SKM-1 treated with dmso at 0.1 percent for 144 hours (cell line): ENCODE measurements around the gene ATP1A1.

Source experiments
- DNase-seq: peaks from one replicate; lab custom pipeline; 2025; ENCODE audit not compliant: unreplicated experiment; lab: John Stamatoyannopoulos, UW

Gene ATP1A1

GRCh38 chr1:116412480-116412798 lies 39.4 kb downstream of the ATP1A1 start:
- DNase-seq = no peak

DNA sequence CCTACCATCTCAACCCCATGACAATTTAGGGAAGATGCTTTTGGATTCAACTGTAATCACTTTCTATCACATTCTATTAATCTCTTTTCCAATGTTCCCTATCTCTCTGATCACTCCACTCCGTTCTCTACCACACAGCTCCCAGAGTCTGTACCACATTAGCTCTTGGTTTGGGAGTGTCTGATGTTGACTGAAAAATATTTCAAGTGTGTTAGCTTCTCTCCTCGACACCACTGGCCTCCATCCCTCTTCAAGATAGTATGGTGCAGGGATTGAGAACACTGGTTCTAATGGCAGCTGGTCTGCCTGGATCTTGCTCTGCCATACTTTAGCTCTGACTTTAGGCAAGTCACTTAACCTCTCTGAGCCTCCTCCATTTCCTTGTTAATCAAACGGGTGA lies 39.9 kb downstream of the ATP1A1 start:
- no peak for DNase-seq

DNA sequence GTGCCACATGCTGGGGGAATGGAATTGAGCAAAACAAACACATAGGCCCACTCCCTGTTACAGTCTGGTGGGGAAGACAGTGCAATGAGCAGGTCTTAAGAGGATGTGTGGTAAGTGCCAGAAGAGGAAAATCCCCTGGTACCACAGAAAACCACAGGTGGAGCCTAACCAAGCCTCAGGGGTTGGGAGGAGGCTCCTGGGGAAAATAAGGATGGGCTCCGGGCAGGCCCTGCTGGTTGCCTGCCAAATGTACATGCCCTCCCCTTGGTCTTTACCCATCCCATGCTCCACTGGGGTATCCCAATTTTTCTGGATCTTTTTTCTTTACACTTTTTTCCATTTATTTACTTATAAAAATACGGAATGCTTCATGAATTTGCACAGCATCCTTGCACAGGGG lies 40.4 kb downstream of the ATP1A1 start:
- no peak for DNase-seq

DNA sequence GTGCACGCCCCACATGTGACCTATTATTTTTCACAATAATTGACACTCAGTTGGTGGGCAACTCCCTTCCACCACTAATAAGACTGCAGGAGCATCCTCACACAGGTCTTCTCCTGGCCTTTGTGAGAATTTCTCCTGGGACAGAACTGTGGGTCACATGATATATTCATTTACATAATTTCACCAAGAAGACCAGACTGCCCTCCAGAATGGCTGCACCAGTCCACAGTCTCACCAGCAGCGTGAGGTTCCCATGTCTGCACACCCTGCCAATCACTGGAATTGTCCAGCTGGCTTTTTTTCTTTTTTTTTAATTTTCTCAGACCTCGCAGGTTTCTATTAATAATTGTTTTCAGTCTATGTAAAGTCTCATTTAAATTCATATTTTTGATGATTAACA lies 41.3 kb downstream of the ATP1A1 start:
- DNase-seq = no peak

DNA sequence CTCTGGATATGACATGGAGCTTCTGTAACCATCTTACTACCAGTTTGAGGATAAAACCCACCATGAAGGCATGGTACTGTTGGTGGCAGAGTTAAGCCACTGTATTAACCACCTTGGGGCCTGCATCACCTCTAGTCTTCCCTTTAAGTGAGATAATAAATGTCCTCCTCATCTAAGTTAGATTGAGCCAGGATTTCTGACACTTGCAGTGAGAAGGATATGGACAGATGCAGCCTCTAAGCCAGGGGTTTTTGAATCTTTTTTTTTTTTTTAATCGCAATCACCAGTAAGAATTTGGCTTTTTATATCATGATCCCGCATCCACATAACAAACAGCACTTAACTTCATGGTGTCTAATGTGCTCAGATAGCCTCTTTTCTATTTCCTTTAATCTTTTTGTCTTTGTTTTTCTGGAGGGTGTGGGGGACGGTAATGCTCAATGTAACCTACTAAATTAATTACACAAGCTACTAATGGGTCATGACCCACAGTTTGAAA lies 42.2 kb downstream of the ATP1A1 start:
- no peak for DNase-seq

- DNase-seq = no peak
These were observed 42.9 kb downstream of the ATP1A1 start for GRCh38 chr1:116415699-116416533.

GRCh38 chr1:116416854-116417513 lies 43.9 kb downstream of the ATP1A1 start:
- DNase-seq = no peak

- no peak for DNase-seq
These were observed 44.6 kb downstream of the ATP1A1 start for GRCh38 chr1:116417678-116418077.

- peak; percentile 32 for DNase-seq
These were observed 45.2 kb downstream of the ATP1A1 start for GRCh38 chr1:116418091-116418830.

DNA sequence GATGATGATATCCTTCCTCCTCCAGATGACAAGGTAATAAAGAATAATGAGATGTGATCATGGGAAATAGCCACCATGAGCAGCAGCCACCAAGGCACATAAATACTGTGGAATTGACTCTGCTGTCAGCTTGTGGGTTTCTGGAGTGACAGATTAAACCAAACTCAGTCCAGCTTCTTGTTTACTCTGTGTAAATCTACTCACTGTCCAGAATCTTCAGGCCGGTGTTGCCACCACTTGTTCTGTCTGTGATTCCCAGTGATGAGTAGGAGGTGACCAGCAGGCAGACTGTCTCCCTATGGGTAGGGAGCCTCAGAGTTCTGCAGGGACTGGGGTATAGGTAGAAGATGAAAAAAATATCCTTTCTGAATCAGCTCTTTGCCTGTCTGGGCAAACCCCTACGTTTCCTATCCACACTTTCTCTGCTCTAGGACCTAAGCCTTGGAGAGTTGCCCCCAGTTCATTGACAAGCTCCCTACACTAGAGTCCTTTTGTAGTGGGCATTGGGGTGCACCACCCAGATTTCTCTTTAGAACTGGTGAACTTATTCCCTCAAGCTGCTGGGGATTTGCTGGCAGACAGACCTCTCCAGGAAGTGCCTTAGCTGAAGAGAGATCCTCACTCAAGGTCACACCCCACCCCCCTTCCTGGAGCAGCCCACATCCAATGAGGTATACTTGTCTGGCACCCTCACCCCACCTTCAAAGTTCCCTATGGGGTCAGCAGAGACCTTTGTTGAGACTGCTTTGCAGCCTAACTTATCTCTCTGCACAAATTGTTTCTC lies 47.6 kb downstream of the ATP1A1 start:
- no peak for DNase-seq

GRCh38 chr1:116424438-116424837 lies 51.4 kb downstream of the ATP1A1 start:
- DNase-seq = no peak

GRCh38 chr1:116424863-116425262 lies 51.8 kb downstream of the ATP1A1 start:
- no peak for DNase-seq

- no peak for DNase-seq
These were observed 52.9 kb downstream of the ATP1A1 start for GRCh38 chr1:116425987-116426386.

GRCh38 chr1:116426401-116426800 lies 53.4 kb downstream of the ATP1A1 start:
- DNase-seq = no peak

DNA sequence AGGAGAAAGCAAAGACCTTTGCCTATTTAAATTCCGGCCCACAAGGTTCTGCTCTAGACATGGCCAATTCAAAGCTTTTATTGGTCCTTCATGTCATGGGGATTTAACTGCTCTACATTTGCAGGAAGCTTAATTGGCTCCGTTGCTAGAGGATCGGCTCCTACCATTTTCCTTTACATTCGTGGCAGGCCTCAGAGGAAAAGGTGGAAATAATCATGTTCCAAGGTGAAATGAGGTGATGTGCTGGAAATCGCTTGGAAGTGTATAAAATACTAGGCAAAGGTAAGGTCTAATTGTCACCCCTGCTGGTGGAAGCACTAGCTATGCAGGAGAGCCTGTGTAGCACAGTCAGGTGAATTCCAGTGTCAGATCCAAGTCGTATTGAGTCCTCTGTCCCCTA lies 55.5 kb downstream of the ATP1A1 start:
- DNase-seq = no peak

DNA sequence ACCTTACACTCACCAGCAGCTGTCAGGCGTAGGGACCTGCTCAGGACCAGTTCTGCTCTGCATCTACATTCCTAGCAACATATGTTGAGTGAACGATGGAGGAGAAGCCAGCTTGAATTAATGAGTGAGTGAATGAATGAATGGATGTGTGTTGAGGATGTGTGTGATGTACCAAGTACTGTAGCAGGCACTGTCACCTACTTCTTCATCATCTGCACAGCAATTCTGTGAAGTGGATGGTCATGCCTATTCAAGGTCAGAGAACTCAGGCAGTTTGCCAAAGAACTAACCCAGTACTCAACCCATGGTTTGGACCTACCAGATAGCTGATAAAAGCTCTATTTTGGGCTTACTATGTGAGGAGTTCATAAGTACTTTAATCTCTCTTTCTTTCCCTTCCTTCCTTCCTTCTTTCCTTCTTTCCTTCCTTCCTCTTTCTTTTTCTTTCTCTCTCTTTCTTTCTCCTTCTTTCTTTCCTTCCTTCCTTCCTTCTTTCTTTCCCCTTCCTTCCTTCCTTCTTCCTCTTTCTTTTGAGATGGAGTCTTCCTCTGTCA lies 56.9 kb downstream of the ATP1A1 start:
- no peak for DNase-seq

DNA sequence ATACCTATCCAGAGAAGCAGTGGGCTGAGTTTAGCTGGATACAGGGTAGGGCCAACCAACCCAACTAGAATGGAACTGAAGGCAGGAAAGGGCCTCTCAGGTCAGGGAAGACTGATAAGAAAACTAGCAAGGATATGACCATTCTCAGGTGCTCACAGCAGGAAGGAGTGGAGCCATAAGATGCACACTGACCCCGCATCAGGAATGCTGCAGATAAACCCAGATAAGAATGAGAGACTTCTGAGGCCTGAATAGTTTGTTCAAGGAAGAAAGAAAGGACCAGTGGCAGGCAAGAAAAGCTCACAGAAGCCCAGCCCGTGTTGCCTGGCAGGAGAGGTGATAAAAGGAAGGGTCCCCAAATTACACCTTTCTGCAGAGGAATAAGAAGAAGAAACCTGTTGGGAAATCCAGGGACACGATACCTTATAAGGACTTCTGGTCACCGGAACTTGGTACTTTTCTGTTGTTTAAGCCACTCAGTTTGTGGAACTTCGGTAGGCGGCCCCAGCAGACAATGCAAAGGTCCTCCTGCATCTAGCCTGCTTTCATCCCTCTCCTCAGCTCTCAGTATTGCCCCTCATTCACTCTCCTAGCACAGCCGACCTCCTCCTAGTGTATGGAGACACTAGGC lies 58.9 kb downstream of the ATP1A1 start:
- DNase-seq = no peak

GRCh38 chr1:116432655-116433265 lies 59.7 kb downstream of the ATP1A1 start:
- no peak for DNase-seq

DNA sequence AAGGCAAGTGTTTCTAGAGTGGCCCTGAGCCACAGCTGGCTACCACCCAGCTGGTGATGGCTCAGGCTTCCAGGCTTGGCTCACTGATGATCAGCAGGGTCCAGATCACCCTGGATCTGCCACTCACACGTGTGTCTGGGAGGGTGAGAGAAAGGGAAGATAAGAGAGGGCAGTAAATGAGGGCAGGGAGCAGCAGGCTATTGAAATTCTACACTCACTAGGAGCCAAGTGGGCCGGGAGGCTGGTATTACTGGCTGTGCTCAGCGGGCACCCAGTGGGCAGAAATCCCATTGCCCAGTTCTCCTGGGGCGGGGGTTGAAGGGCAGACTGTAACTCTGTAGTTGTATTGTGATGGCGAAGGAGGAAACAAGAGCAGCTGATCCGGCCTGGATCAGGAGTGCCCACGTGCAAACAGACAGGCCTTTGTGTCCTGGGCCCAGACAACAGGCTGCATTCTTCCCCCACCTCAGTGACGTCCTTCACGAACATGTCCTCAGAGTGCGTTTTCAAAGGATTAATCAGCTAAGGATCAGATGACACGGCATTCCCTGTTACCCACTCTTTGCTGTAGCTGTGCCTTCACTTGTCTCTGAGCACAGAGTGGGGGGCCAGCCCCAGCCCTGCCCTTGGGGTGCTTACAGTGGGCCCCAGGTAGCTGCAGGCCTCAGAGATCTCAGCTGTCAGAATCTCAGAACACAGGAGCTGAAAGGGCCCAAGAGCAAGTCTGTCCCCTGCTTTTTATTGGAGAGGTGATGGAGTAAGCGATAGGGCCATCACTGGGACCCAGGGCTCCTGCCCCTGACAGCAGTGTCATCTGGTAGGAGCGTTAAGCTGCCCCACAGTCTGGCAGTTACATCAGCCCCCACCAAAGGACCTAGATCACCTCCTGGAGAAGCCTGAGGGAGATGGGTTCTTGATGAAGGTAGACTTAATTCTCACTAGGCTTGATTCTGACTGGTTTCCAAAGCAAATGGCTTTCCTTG lies 60.5 kb downstream of the ATP1A1 start:
- no peak for DNase-seq
